ENCODE results near the gene SERPINE1.

SERPINE1 gene

DNA sequence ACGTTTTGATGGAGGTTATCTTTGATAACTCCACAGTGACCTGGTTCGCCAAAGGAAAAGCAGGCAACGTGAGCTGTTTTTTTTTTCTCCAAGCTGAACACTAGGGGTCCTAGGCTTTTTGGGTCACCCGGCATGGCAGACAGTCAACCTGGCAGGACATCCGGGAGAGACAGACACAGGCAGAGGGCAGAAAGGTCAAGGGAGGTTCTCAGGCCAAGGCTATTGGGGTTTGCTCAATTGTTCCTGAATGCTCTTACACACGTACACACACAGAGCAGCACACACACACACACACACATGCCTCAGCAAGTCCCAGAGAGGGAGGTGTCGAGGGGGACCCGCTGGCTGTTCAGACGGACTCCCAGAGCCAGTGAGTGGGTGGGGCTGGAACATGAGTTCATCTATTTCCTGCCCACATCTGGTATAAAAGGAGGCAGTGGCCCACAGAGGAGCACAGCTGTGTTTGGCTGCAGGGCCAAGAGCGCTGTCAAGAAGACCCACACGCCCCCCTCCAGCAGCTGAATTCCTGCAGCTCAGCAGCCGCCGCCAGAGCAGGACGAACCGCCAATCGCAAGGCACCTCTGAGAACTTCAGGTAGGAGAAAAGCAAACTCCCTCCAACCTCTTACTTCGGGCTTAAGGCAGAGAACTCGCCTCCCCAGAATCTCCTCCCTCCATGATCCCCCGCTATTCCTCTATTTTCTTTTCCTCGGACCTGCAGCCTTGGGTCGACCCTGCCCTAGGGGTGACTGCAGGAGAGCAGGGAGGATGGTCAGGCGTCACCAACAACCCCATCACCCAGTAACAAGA, at the start of gene SERPINE1:
Gene SERPINE1, plus strand, starts transcription at position 454 of the 809 bp plus-strand sequence. CDS start 1,290 bp downstream, outside the sequence.
- TF ChIP-seq, protein P1, sequence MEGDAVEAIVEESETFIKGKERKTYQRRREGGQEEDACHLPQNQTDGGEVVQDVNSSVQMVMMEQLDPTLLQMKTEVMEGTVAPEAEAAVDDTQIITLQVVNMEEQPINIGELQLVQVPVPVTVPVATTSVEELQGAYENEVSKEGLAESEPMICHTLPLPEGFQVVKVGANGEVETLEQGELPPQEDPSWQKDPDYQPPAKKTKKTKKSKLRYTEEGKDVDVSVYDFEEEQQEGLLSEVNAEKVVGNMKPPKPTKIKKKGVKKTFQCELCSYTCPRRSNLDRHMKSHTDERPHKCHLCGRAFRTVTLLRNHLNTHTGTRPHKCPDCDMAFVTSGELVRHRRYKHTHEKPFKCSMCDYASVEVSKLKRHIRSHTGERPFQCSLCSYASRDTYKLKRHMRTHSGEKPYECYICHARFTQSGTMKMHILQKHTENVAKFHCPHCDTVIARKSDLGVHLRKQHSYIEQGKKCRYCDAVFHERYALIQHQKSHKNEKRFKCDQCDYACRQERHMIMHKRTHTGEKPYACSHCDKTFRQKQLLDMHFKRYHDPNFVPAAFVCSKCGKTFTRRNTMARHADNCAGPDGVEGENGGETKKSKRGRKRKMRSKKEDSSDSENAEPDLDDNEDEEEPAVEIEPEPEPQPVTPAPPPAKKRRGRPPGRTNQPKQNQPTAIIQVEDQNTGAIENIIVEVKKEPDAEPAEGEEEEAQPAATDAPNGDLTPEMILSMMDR (IDR thresholded peaks at IDR 0.05; ENCODE audit: control extremely low read depth, extremely low read depth, low read depth, missing control alignments): no peak
- POLR2A ChIA-PET: interaction anchor here (0.5 to 1.2 kb wide), 4 partner anchors 10 to 225 kb away, joined by 3 to 6 read pairs (median 3); no protein-coding TSS in a partner anchor
- CTCF ChIA-PET: interaction anchor here (1.0 to 9.9 kb wide), 8 partner anchors 8 to 156 kb away, joined by 3 to 81 read pairs (median 8); no protein-coding TSS in a partner anchor
- peak; percentile 84 for DNase-seq (ENCODE audit: extremely low spot score)

DNA sequence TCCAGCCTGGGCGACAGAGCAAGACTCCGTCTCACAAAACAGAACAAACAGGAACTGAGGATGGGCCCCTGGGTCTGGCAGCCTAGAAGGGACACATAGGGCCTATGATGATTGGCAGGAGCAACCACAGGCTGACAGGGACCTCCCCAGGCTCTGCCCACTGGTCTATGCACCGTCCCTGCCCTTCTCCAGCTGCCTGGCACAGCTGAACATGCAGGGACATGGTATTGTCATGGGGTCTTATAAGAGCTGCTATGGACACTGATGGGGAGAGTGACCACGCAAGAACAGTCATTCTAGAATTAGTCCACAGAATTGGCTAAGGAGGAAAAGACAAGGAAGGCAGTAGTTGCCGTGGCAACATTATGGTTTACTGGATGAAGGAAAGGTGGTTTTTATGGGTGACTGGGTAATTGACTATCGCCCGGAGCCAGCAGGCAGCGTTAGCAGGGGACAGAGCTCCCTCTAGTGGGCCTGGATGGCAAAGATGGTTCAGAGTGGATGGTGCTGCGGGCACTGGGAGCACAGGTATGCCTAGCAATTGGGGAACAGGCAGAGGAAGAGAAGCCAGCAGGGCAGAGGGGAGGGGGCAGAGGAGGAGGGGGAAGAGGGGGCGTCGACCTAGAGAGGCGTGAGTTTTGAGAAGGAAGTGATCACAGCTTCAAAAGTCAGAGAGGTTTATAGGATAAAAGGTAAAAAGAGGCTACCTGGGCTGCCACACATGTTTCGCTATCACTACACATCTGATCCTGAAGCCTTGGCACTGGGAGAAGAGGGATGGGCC, 49.4 kb upstream of the SERPINE1 start:
- peak; percentile 87 for DNase-seq (ENCODE audit: extremely low spot score)
- ChIA-PET CTCF (interaction anchor here (0.7 to 2.0 kb wide), 38 partner anchors 8 to 372 kb away, joined by 3 to 16 read pairs (median 5); partner anchors contain the start of genes ACHE, MUC17, POP7 and SERPINE1), POLR2A (no interaction called here)
- TF ChIP-seq, protein P1 (IDR thresholded peaks at IDR 0.05; ENCODE audit: control extremely low read depth, extremely low read depth, low read depth, missing control alignments): peak; percentile 99

DNA sequence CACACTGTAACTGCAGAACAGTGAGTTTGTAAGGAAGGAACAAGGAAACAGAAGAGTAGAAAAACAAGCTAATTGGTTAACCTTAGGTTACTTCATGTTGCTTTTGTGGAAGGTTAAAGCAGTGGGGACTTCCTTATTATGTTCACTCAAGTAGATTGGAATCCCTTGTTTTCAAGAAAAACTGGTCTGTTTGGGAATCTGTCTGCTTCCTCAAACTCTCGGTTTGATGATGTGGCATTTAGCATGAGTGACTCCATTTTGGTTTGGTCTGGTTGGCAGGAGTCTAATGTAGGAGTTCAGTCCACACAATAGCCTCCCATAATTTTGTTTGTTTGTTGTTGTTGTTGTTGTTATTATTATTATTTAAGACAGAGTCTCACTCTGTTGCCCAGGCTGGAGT, 45.5 kb upstream of the SERPINE1 start:
- CTCF ChIA-PET: interaction anchor here (0.6 to 1.5 kb wide), 2 partner anchors 22 to 115 kb away, joined by 3 to 5 read pairs; no protein-coding TSS in a partner anchor
- POLR2A ChIA-PET: interaction anchor here (1.0 kb wide), 1 partner anchor 179 kb away, joined by 3 read pairs; no protein-coding TSS in a partner anchor
- DNase-seq (ENCODE audit: extremely low spot score): no peak
- TF ChIP-seq, protein P1 (IDR thresholded peaks at IDR 0.05; ENCODE audit: control extremely low read depth, extremely low read depth, low read depth, missing control alignments): no peak

DNA sequence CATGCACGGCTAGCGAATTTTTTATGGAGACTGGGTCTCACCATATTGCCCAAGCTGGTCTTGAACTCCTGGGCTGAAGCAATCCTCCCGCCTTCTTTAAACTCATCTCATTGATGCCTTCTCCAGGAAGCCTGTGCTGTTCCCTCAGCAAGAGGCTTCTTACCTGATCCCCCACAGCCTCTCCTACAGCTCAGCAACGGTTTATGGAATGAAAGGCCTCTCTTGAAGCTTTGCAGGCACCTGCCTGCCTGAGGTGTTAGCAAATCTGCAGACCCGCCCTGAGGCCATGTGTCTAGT, 42.1 kb upstream of the SERPINE1 start:
- TF ChIP-seq, protein P1 (IDR thresholded peaks at IDR 0.05; ENCODE audit: control extremely low read depth, extremely low read depth, low read depth, missing control alignments): no peak
- ChIA-PET CTCF (interaction anchor here (0.8 to 4.1 kb wide), 6 partner anchors 22 to 232 kb away, joined by 3 to 13 read pairs (median 4); partner anchors contain the start of genes ACHE and SLC12A9), POLR2A (interaction anchor here (0.6 to 0.7 kb wide), 2 partner anchors 14 to 195 kb away, joined by 3 to 5 read pairs; partner anchors contain the start of gene UFSP1)
- no peak for DNase-seq (ENCODE audit: extremely low spot score)

DNA sequence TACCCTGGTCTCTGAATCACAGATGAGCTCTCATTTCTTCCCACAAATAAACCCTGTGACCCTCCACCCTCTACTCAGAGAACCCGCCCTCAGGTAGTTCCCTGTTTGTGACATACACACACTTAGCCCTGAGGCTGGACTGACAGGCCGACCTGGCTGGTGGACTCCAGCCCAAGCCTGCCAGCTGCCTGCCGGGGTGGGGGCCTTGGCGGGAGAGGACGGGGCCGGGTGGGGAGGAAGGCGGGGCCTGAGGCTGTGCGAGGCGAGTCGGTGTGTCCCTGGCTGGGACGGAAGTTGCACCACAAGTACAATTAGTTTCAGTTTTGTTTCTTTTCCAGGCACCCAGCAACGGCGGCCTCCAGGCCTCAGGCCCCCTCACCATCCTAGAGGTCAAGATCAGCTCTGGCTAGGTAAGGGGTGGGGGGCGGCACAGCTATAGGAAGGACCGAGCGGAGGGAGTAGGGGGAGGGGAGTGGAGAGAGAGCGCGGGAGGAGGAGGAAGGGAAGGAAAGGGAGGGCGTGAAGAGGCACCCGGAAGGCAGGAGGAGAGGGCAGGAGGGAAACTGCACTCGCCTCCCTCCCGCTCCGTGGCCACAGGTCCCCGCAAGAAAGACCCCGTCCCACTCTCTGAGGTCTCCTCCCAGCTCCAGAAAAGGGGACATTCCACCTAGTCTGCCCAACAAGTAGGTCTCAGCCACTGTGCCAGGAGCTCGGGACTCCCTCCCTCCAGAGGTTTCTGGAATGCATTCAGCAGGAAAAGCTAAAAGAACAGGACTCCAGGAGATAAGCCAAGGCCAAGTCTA, 41.5 kb upstream of the SERPINE1 start, which contains the start of gene TRIM56:
Gene TRIM56, plus strand, starts transcription at position 320 of the 803 bp plus-strand sequence. CDS start 1,832 bp downstream, outside the sequence.
- CTCF ChIA-PET: interaction anchor here (0.8 to 4.1 kb wide), 9 partner anchors 8 to 233 kb away, joined by 3 to 16 read pairs (median 4); partner anchors contain the start of genes ACHE and SLC12A9
- peak; percentile 95 for DNase-seq (ENCODE audit: extremely low spot score)
- POLR2A ChIA-PET: interaction anchor here (0.6 to 0.7 kb wide), 2 partner anchors 14 to 196 kb away, joined by 3 to 5 read pairs; partner anchors contain the start of gene UFSP1
- TF ChIP-seq, protein P1 (IDR thresholded peaks at IDR 0.05; ENCODE audit: control extremely low read depth, extremely low read depth, low read depth, missing control alignments): no peak
